ENCODE data around the gene PCSK6. TPM values are rescaled to one million over a fixed set of nuclear protein-coding genes. Genes with fewer than 3 reads are reported as not detected.

PCSK6 gene
- total RNA-seq, 2 experiments from 2014 or later: 0.25 to 0.64 TPM

DNA sequence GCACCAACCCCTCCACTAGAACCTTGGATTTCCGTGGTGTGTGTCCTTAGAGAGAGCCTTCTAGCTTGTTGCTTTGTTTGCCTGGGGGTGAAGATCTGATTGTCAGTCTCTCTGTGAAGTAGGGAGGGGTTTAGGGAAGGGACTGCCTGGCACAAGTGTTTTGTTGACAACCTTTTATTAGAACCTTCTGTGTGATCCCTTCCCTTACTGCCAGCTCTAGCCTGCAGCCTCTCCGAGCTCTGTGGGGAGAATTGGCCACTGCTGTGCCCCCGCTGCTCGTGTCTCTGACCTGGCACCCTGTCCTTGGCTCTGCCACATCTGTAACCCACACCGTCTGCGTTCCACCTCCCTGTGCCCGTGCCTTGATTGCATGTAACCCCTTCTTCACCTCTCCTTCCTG is 30.9 kb upstream of the PCSK6 start:
- Mint-ChIP-seq H3K4me1 (ENCODE audit: low read depth) (peaks cover 5% of the 10 kb centered on the region), H3K36me3 (ENCODE audit: low read depth) (peaks cover 2% of the 10 kb centered on the region), H3K27ac (no peak overlapping the region), H3K4me3 (no peak overlapping the region), H3K9me3 (peaks cover 34% of the 10 kb centered on the region), H3K27me3 (ENCODE audit: low read depth) (peaks cover 24% of the 10 kb centered on the region)
- intact Hi-C loops (cut with micrococcal nuclease): no loop called here
- no peak for DNase-seq
- CTCF ChIA-PET: no interaction called here

DNA sequence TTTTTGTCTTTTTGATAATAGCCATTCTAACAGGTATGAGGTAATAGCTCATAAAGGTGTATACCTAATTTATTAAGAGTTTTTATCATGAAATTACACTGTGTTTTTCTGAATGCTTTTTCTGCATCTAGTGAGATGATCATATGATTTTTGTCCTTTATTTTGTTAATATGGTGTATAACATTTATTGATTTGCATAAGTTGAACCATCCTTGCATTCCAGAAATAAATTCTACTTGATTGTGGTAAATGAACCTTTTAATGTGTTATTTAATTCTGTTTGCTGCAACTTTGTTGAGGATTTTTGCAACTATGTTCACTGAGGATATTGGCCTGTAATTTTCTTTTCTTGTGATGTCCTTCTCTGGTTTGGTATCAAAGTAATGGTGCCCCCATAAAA is 28.0 kb upstream of the PCSK6 start:
- H3K27me3 Mint-ChIP-seq (ENCODE audit: low read depth): peaks cover 16% of the 10 kb centered on the region
- no peak overlapping the region for H3K4me3 Mint-ChIP-seq
- intact Hi-C loops (cut with micrococcal nuclease): no loop called here
- peaks cover 5% of the 10 kb centered on the region for H3K4me1 Mint-ChIP-seq (ENCODE audit: low read depth)
- CTCF ChIA-PET: interaction anchor here (0.6 kb wide), 1 partner anchor 48 kb away, joined by 3 read pairs; no protein-coding TSS in a partner anchor
- H3K9me3 Mint-ChIP-seq: peaks cover 35% of the 10 kb centered on the region
- H3K36me3 Mint-ChIP-seq (ENCODE audit: low read depth): peaks cover 2% of the 10 kb centered on the region
- H3K27ac Mint-ChIP-seq: no peak overlapping the region
- DNase-seq: no peak

DNA sequence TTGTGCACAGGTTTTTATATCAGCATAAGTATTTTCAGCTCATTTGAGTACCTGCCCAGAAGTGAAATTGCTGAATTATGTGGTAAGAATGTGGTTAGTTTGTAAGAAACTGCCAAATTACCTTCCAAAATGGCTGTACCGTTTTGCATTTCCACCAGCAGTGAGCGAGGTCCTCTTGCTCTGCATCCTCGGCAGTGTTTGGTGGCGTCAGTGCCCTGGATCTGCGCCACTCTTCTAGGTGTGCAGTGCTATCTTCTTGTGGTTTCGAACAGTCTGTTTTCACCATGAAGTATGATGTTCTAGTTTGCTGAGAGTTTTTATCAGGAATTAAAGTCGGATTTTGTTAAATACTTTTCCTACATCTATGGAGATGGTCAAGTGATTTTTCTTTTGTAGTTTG is 24.8 kb upstream of the PCSK6 start:
- CTCF ChIA-PET: interaction anchor here (1.0 kb wide), 1 partner anchor 12 kb away, joined by 4 read pairs; no protein-coding TSS in a partner anchor
- no peak for DNase-seq
- peaks cover 29% of the 10 kb centered on the region for H3K9me3 Mint-ChIP-seq
- no peaks in the 10 kb centered on the region for H3K4me1 Mint-ChIP-seq (ENCODE audit: low read depth)
- no peak overlapping the region for H3K4me3 Mint-ChIP-seq
- intact Hi-C loops (cut with micrococcal nuclease): no loop called here
- peaks cover 2% of the 10 kb centered on the region for H3K36me3 Mint-ChIP-seq (ENCODE audit: low read depth)
- H3K27ac Mint-ChIP-seq: no peak overlapping the region
- H3K27me3 Mint-ChIP-seq (ENCODE audit: low read depth): peaks cover 7% of the 10 kb centered on the region

DNA sequence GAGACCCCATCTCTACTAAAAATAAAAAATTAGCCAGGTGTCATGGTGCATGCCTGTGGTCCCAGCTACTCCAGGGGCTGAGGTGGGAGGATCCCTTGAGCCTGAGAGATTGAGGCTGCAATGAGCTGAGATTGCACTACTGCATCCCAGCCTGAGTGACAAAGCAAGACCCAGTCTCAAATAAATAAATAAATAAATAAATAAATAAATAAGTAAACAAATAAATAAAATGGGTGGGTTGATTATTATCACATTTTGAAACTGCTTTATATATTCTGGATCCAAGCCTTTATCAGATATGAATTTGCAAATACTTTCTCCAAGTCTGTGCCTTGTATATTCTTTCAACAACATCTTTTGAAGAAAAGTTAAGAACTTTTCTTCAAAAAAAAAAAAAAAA is 22.2 kb upstream of the PCSK6 start:
- H3K4me3 Mint-ChIP-seq: no peak overlapping the region
- H3K9me3 Mint-ChIP-seq: peaks cover 11% of the 10 kb centered on the region
- DNase-seq: no peak
- no peaks in the 10 kb centered on the region for H3K4me1 Mint-ChIP-seq (ENCODE audit: low read depth)
- peaks cover 5% of the 10 kb centered on the region for H3K27me3 Mint-ChIP-seq (ENCODE audit: low read depth)
- no peak overlapping the region for H3K27ac Mint-ChIP-seq
- no peaks in the 10 kb centered on the region for H3K36me3 Mint-ChIP-seq (ENCODE audit: low read depth)
- CTCF ChIA-PET: interaction anchor here (1.2 to 1.6 kb wide), 2 partner anchors 9 to 98 kb away, joined by 3 to 5 read pairs; no protein-coding TSS in a partner anchor
- intact Hi-C loops (cut with micrococcal nuclease): no loop called here

DNA sequence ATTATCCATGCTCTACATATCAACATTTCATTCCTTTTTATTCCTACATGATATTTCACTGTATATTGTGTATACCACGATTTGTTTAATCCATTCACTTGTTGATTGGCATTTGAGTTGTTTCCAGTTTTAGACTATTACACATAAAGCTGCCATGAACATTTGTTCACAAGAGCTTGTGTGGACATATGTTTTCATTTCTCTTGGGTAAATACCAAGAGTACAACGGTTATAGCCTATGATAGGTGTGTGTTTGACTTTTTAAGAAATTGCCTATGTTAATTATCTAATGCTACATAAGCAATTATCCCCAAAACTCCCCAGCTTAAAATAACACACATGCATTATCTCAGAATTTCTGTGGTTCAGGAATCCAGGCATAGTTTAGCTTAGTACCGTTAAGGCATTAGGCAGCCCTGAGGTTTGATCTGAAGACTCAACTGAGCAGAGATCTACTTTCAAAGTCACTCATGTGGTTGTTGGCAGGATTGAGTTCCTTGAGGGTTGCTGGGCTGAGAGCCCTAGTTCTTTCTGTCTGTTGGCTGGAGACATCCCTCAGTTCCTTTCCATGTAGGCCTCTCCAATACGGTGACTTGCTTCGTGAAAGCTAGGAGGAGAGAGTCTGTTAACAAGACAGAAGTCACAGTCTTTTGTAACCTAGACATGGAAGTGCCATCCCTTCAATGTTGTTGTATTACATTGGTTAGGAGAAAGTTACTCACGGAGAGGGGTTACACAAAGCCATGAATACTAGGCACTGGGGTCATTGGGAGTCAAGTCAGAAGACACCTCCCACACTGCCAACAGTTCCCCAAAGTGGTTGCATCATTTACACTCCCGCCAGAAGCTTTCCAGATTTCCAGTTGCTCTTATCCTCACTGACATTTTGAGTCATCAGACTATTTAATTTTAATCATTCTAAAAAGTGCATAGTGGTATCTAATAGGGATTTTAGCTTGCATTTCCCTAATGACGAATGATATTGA is 21.0 kb upstream of the PCSK6 start:
- H3K9me3 Mint-ChIP-seq: peaks cover 2% of the 10 kb centered on the region
- no peak overlapping the region for H3K4me3 Mint-ChIP-seq
- no peak overlapping the region for H3K27ac Mint-ChIP-seq
- intact Hi-C loops (cut with micrococcal nuclease): no loop called here
- peaks cover 5% of the 10 kb centered on the region for H3K27me3 Mint-ChIP-seq (ENCODE audit: low read depth)
- H3K4me1 Mint-ChIP-seq (ENCODE audit: low read depth): no peaks in the 10 kb centered on the region
- DNase-seq: no peak
- H3K36me3 Mint-ChIP-seq (ENCODE audit: low read depth): no peaks in the 10 kb centered on the region
- CTCF ChIA-PET: interaction anchor here (1.6 kb wide), 1 partner anchor 8 kb away, joined by 5 read pairs; no protein-coding TSS in a partner anchor

DNA sequence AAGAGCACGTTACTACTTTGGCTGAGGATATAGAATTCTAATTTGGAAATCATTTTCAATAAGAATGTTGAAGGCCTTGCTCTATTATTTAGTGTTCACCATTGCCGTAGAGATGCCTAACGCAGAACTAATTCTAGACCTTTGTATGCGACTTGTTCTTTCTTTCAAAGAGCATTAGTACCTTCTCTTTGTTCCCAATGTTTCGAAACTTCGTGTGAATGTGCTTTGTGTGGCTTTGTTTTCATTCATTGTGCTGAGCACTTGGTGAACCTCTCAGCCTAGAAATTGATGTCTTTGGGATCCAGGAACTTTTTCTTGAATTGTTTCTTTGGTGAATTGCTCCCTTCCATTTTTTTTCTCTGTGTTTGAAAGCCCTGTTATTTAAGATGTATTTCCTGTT is 19.8 kb upstream of the PCSK6 start:
- Mint-ChIP-seq H3K4me1 (ENCODE audit: low read depth) (no peaks in the 10 kb centered on the region), H3K27ac (no peak overlapping the region), H3K27me3 (ENCODE audit: low read depth) (peaks cover 5% of the 10 kb centered on the region), H3K9me3 (no peaks in the 10 kb centered on the region), H3K36me3 (ENCODE audit: low read depth) (no peaks in the 10 kb centered on the region), H3K4me3 (no peak overlapping the region)
- intact Hi-C loops (cut with micrococcal nuclease): no loop called here
- no peak for DNase-seq
- CTCF ChIA-PET: no interaction called here

DNA sequence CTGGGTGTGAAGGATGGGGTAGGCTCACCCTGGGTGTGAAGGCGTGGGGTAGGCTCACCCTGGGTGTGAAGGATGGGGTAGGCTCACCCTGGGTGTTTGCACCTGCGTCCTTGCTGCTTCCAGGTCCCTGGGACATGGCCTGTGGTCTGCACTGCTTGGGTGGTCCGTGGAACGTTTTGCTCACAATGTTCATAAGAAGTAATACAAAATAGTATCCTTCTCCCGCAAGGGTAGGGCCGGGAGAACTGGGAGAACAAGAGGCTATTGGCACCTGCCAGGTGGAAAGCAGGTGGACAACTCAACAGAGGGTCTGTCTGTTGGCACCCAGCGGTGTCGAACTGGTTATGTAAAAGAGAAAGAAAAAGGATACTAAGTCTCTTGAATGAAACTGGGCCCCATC is 17.0 kb upstream of the PCSK6 start:
- Mint-ChIP-seq H3K27me3 (ENCODE audit: low read depth) (peaks cover 1% of the 10 kb centered on the region), H3K27ac (no peak overlapping the region), H3K4me3 (no peak overlapping the region), H3K9me3 (no peaks in the 10 kb centered on the region), H3K4me1 (ENCODE audit: low read depth) (no peaks in the 10 kb centered on the region), H3K36me3 (ENCODE audit: low read depth) (no peaks in the 10 kb centered on the region)
- no peak for DNase-seq
- CTCF ChIA-PET: no interaction called here
- intact Hi-C loops (cut with micrococcal nuclease): no loop called here

DNA sequence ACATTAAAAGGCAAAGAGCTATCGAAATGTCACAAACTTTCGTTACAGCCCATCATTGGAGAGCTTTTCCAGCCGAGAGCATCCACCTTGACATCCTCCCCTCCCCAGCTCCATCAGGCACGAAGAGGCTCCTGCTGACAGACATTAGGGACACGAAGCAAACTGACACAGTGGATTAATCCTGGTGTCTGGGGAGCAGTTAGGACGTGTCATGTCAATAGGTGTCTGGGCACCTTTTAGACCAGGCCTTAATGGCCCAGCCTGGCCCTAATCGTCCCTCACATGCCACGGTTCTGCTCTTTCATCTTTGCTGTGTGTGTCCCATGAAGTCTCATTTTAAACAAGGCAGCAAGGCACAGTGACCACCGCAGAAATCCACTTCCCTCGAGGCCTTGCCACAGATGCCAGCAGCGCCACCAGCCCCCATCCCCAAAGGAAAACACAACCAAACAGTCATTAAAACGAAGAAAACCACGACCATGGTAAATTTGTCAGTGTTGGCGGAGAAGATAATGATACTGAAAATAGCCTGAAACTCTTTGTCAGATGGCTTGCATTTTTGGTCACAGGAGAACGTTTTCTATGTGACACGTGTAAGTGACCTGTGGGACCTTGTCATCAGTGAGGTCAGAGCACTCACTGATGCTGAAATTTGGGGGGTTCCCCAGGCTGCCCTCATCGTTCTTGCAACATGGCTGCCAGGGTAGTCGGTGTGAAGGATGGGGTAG is 16.3 kb upstream of the PCSK6 start:
- intact Hi-C loops (cut with micrococcal nuclease): no loop called here
- Mint-ChIP-seq H3K27me3 (ENCODE audit: low read depth) (peaks cover 4% of the 10 kb centered on the region), H3K9me3 (no peaks in the 10 kb centered on the region), H3K27ac (no peak overlapping the region), H3K4me3 (no peak overlapping the region), H3K4me1 (ENCODE audit: low read depth) (no peaks in the 10 kb centered on the region), H3K36me3 (ENCODE audit: low read depth) (no peaks in the 10 kb centered on the region)
- CTCF ChIA-PET: no interaction called here
- DNase-seq: no peak

DNA sequence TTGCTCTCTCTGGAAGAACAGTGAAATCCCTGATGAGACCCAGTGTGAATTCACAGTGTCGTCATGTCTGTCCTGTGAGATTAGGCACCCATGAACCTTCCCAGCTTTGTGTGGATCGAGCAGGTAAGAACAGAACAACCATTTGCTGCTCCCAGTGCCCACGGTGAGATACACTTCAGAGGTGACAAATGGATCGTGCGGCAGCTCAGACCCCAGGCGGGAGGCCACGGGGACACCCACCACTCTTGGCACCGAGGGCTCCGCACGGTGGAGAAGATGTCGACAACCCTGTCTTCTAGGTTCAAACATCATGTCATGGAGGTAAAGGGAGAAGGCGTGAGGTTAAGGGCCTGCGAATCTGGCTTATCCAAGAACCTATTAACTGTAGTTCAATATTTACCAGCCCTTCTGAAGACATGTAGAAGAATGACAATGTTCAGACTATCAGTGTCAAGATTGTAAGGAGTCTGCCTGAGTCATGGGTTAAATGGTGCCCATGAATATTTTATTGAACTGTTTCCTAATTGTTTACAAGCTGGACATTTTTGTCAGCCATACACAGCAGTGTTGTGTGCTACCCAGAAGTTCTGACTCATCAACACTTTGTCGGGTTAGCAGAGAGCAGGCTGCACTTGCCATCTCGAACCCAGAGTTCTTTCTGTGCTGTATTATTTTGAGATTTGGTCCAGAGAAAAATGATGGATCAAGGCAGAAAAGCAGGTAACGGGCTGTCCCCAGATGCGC is 15.5 kb upstream of the PCSK6 start:
- Mint-ChIP-seq H3K36me3 (ENCODE audit: low read depth) (no peaks in the 10 kb centered on the region), H3K27ac (no peak overlapping the region), H3K27me3 (ENCODE audit: low read depth) (peaks cover 4% of the 10 kb centered on the region), H3K9me3 (no peaks in the 10 kb centered on the region), H3K4me3 (no peak overlapping the region), H3K4me1 (ENCODE audit: low read depth) (no peaks in the 10 kb centered on the region)
- DNase-seq: no peak
- CTCF ChIA-PET: no interaction called here
- intact Hi-C loops (cut with micrococcal nuclease): loop anchor here (5.0 kb wide), 1 partner anchor 137 kb away; no protein-coding TSS in a partner anchor

DNA sequence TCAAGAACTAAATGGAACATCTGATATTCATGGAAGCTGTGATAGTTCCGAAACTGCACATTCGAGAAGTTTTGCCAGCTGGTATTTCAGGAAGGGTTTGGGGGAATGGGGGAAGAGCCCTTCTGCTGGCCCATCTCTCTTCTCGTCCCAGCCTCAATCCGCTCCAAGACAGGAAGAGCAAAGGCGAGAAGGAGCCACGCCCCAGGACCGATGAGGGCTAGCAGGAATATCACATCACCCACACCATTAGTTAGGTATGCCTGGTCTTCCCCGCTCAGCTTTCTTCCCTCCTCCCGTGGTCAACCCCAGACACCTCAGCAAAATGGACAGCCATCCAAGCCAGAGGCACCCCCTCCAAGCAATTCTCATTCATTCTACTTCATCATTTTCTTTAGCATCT is 14.9 kb upstream of the PCSK6 start:
- no peaks in the 10 kb centered on the region for H3K36me3 Mint-ChIP-seq (ENCODE audit: low read depth)
- H3K4me3 Mint-ChIP-seq: no peak overlapping the region
- no peak overlapping the region for H3K27ac Mint-ChIP-seq
- CTCF ChIA-PET: no interaction called here
- H3K4me1 Mint-ChIP-seq (ENCODE audit: low read depth): no peaks in the 10 kb centered on the region
- H3K9me3 Mint-ChIP-seq: no peaks in the 10 kb centered on the region
- DNase-seq: no peak
- intact Hi-C loops (cut with micrococcal nuclease): loop anchor here (5.0 kb wide), 1 partner anchor 138 kb away; no protein-coding TSS in a partner anchor
- peaks cover 4% of the 10 kb centered on the region for H3K27me3 Mint-ChIP-seq (ENCODE audit: low read depth)

DNA sequence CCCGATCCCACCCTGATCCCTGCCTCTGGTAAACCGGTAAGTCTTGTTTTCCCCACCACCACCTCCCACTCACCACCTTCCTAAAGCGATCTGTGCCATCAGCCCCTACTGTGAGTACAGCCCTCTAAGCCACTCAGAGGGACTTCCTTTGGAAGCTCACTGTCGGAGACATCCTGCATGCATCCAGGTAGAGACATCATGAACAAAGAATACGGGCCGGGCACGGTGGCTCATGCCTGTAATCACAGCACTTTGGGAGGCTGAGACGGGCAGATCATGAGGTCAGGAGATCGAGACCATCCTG is 13.7 kb upstream of the PCSK6 start:
- no peaks in the 10 kb centered on the region for H3K36me3 Mint-ChIP-seq (ENCODE audit: low read depth)
- H3K27me3 Mint-ChIP-seq (ENCODE audit: low read depth): peaks cover 4% of the 10 kb centered on the region
- DNase-seq: no peak
- intact Hi-C loops (cut with micrococcal nuclease): loop anchor here (5.0 kb wide), 1 partner anchor 139 kb away; no protein-coding TSS in a partner anchor
- H3K4me1 Mint-ChIP-seq (ENCODE audit: low read depth): no peaks in the 10 kb centered on the region
- no peaks in the 10 kb centered on the region for H3K9me3 Mint-ChIP-seq
- CTCF ChIA-PET: no interaction called here
- H3K27ac Mint-ChIP-seq: no peak overlapping the region
- H3K4me3 Mint-ChIP-seq: no peak overlapping the region

Measured in activated naive CD4-positive, alpha-beta T cell treated with anti-CD3 and anti-CD28 coated beads for 36 hours (primary cell).